OCI-LY3 (cell line): Measurements from ENCODE around the gene CTU2.

ENCODE experiments used
- EZH2phosphoT487 ChIP-seq: fragments of 200-600 bp; shearing (Covaris generic); IDR thresholded peaks from 2 replicates; pipeline ENCODE4 v1.6.1; 2018; ENCODE audit warnings: antibody characterized with exemption, mixed run types, low read depth
- TF ChIP-seq, protein P1 (sequence below): fragments of 200-600, 300-600 bp; sonication (generic); IDR thresholded peaks from 2 replicates; pipeline ENCODE4 v1.5.1; 2014; ENCODE audit warnings: antibody characterized with exemption, low read length, low read depth

- TF ChIP-seq, protein P1, sequence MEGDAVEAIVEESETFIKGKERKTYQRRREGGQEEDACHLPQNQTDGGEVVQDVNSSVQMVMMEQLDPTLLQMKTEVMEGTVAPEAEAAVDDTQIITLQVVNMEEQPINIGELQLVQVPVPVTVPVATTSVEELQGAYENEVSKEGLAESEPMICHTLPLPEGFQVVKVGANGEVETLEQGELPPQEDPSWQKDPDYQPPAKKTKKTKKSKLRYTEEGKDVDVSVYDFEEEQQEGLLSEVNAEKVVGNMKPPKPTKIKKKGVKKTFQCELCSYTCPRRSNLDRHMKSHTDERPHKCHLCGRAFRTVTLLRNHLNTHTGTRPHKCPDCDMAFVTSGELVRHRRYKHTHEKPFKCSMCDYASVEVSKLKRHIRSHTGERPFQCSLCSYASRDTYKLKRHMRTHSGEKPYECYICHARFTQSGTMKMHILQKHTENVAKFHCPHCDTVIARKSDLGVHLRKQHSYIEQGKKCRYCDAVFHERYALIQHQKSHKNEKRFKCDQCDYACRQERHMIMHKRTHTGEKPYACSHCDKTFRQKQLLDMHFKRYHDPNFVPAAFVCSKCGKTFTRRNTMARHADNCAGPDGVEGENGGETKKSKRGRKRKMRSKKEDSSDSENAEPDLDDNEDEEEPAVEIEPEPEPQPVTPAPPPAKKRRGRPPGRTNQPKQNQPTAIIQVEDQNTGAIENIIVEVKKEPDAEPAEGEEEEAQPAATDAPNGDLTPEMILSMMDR, result no peak
- TF ChIP-seq EZH2phosphoT487, result no peak
These were observed 19.5 kb downstream of the CTU2 start for GRCh38 chr16:88725609-88726407.
